ENCODE measurements around the gene MGRN1. TPM values are rescaled to one million over a fixed set of nuclear protein-coding genes. Genes with fewer than 3 reads are reported as not detected.

Gene MGRN1
- total RNA-seq: 10 to 100 TPM; 72.7 to 73.2 TPM

DNA sequence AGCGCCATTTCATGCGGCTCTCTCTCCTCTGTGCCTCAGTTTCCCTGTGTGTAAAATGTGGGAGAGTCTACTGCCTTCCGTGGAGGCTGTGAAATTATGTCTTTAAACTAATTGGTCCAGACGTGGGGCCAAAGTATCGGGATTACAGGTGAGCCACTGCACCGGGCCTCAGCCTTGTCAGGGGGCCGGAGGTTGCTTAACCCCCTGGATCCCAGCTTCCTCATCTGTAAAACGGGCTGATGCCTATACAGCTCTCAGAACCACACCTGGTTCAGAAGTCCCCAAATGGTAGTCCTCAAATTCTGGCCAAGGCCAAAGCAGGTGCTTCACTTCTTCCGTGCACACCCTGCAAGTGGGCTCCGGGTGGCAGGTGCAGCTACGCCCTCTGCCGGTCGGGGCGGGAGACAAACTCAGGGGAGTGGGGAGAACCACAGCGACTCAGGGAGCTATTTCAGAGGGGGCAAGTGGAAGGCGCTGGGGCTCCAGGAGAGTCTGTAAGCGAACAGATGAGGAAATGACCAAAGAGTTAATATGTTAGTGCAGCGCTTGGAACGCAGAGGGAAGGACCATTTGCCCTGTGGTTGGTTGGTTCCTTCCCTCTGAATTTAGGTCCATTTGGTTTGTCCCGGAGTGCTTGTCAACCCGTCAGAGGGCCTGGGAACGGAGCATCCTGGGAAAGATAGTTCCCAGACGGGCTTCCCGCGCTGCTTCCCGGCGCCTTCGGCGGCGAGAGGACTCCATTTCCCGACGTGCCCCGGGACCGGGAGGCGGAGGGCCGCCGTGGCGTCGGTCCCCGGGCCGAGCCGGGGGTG lies at the start of gene MGRN1:
TSS of gene MGRN1 (plus strand) at position 812 of the 812 bp plus-strand sequence. CDS start 135 bp downstream, outside the sequence.
- peaks cover 6% of the 10 kb centered on the region for H3K36me3 Mint-ChIP-seq
- intact Hi-C loops (cut with micrococcal nuclease): loop anchor here (1.0 to 2.0 kb wide), 4 partner anchors 8 to 209 kb away; partner anchors contain the start of genes NUDT16L1 and ZNF500
- POLR2A ChIA-PET: interaction anchor here (0.7 to 2.5 kb wide), 4 partner anchors 8 to 200 kb away, joined by 3 to 18 read pairs (median 4); partner anchors contain the start of gene CDIP1
- CTCF ChIA-PET: interaction anchor here (0.6 to 4.2 kb wide), 27 partner anchors 9 to 170 kb away, joined by 3 to 50 read pairs (median 4); partner anchors contain the start of genes ANKS3, DNAAF8, HMOX2 and NMRAL1
- peak within 1 kb of the TSS; percentile 99 for H3K4me3 Mint-ChIP-seq
- no peaks in the 10 kb centered on the region for H3K27me3 Mint-ChIP-seq
- peak; percentile 96 for DNase-seq
- H3K4me1 Mint-ChIP-seq (ENCODE audit: low read depth): peaks cover 28% of the 10 kb centered on the region
- no peaks in the 10 kb centered on the region for H3K9me3 Mint-ChIP-seq
- peak within 1 kb of the TSS; percentile 98 for H3K27ac Mint-ChIP-seq

DNA sequence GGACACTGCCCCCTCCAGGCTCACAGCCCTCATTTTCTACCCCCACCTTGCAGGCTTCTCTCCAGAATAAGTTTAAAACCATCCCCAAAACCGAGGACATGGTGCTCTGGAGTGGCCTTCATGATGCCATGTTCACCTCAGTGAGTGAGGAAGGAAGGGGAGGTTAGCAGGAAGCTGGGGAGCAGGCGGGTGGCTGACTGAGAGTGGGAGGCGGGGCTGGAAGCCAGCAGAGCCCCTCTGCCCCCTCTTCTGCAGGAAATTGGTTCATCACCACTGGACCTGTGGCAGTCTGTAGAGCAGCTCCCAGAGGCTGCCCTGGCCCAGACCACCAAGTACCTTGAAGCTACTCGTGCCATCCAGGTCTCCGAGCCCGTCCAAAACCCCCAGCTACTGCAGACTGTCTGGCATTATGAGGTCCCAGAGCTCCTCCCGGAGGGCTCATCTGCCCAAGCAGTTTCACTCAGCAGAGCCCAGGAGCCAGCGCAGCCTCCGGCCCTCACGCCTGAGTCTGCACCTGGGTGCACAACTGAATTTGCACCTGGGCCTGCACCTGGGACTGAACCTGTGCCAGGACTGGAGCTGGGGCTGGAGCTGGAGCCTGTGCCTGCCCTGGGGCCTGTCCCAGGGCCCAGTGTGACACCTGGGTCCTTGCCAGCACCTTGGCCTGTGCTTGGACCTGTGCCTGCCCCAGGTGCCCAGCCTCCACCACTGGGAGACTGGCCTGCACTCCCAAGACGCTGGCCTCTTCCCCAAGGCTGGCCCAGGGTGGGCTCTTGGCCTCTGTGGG lies 49.5 kb upstream of the MGRN1 start:
- Mint-ChIP-seq H3K4me3 (no peak overlapping the region), H3K36me3 (no peaks in the 10 kb centered on the region)

DNA sequence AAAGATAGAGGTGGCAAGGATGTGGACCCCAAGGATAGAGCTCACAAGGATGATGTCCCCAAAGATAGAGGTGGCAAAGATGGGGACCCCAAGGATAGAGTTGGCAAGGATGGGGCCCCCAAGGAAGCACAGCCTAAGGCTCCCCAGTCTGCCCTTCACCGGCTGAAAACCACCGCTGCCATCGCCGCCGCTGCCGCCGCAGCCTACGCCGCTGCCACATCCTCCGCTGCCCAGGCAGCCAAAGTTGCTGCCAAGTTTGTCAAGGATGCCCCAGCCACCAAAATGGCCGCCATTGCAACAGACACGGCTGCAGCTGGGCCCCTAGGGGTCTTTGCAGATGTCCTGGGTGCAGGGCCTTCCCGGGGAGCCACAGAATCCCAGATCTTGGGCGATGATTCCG lies 48.6 kb upstream of the MGRN1 start:
- H3K36me3 Mint-ChIP-seq: no peaks in the 10 kb centered on the region
- CTCF ChIA-PET: interaction anchor here (1.7 kb wide), 1 partner anchor 69 kb away, joined by 8 read pairs; no protein-coding TSS in a partner anchor
- H3K4me3 Mint-ChIP-seq: no peak overlapping the region
- no peaks in the 10 kb centered on the region for H3K4me1 Mint-ChIP-seq (ENCODE audit: low read depth)
- DNase-seq: no peak
- H3K9me3 Mint-ChIP-seq: no peaks in the 10 kb centered on the region
- no peaks in the 10 kb centered on the region for H3K27me3 Mint-ChIP-seq
- H3K27ac Mint-ChIP-seq: no peak overlapping the region
- POLR2A ChIA-PET: no interaction called here
- intact Hi-C loops (cut with micrococcal nuclease): no loop called here

More for the DNA sequence above, 49.5 kb upstream of the MGRN1 start:
- Mint-ChIP-seq H3K4me1 (ENCODE audit: low read depth) (no peaks in the 10 kb centered on the region), H3K27me3 (no peaks in the 10 kb centered on the region), H3K27ac (no peak overlapping the region), H3K9me3 (no peaks in the 10 kb centered on the region)
- ChIA-PET CTCF (interaction anchor here (1.0 to 1.7 kb wide), 2 partner anchors 11 to 68 kb away, joined by 3 to 8 read pairs; no protein-coding TSS in a partner anchor), POLR2A (no interaction called here)
- intact Hi-C loops (cut with micrococcal nuclease): no loop called here
- no peak for DNase-seq

DNA sequence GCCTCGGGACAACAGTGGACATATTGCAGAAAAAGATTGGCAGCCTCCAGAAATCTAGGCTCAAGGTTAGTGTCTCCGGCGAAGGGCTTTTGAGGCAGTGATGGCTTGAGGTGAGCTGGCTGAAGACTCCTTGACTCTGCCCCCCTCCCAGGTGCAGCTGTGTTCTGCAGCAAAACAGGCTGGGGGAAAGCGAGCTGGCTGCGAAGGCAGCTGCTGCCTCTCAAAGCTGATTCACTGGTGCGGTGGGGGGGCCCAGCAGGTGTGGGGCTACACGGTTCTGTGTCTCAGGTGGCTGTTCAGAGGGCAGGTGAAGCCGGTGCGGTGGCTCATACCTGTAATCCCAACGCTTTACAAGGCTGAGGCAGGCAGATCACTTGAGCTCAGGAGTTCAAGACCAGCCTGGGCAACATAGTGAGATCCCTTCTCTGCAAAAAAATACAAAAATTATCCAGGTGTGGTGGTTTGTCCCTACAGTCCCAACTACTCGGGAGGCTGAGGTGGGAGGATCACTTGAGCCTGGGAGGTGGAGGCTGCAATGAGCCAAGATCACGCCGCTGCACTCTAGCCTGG lies 45.6 kb upstream of the MGRN1 start:
- H3K9me3 Mint-ChIP-seq: no peaks in the 10 kb centered on the region
- intact Hi-C loops (cut with micrococcal nuclease): no loop called here
- H3K27ac Mint-ChIP-seq: no peak overlapping the region
- no peak overlapping the region for H3K4me3 Mint-ChIP-seq
- H3K27me3 Mint-ChIP-seq: no peaks in the 10 kb centered on the region
- no peaks in the 10 kb centered on the region for H3K4me1 Mint-ChIP-seq (ENCODE audit: low read depth)
- ChIA-PET CTCF (no interaction called here), POLR2A (no interaction called here)
- no peaks in the 10 kb centered on the region for H3K36me3 Mint-ChIP-seq
- DNase-seq: no peak

DNA sequence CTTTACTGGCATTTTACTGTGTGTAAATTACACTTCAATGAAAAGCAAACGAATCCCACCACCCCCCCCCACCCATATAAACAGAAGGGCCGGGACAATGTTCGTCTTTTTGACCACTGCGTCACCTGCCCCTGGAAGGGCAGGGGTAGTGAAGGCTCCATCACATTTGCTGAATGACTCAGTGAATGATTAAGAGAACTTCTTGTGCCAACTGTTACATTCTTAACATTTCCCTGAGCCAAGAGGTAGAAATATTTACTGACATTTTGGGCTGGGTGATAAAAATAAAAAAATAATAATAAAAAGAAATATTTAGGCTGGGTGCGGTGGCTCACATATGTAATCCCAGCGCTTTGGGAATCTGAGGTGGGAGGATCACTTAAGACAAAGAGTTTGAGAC lies 44.4 kb upstream of the MGRN1 start:
- DNase-seq: no peak
- intact Hi-C loops (cut with micrococcal nuclease): no loop called here
- no peaks in the 10 kb centered on the region for H3K4me1 Mint-ChIP-seq (ENCODE audit: low read depth)
- ChIA-PET CTCF (no interaction called here), POLR2A (no interaction called here)
- H3K27me3 Mint-ChIP-seq: no peaks in the 10 kb centered on the region
- H3K36me3 Mint-ChIP-seq: no peaks in the 10 kb centered on the region
- H3K27ac Mint-ChIP-seq: no peak overlapping the region
- no peaks in the 10 kb centered on the region for H3K9me3 Mint-ChIP-seq
- H3K4me3 Mint-ChIP-seq: no peak overlapping the region

DNA sequence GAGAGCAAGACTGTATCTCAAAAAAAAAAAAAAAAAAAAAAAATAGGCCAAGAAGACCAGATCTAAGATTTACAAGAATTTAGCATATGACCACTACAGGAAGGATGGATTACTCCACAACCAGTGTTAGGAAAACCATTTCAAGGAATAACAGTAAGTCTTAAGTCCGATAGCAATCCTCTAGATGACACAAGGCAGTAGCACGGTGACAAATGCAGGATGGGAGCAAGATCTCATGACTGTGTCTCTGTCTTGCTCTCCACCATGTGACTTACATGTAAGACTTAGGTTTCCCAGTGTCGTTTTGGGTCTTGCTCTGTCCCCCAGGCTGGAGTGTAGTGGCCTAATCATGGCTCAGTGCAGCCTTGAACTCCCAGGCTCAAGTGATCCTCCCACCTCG lies 40.7 kb upstream of the MGRN1 start:
- no peak for DNase-seq
- Mint-ChIP-seq H3K27ac (no peak overlapping the region), H3K4me3 (no peak overlapping the region), H3K9me3 (peaks cover 4% of the 10 kb centered on the region), H3K4me1 (ENCODE audit: low read depth) (peaks cover 3% of the 10 kb centered on the region), H3K36me3 (no peaks in the 10 kb centered on the region), H3K27me3 (peaks cover 5% of the 10 kb centered on the region)
- ChIA-PET POLR2A (no interaction called here), CTCF (interaction anchor here (0.7 to 4.9 kb wide), 3 partner anchors 12 to 77 kb away, joined by 3 to 84 read pairs (median 5); no protein-coding TSS in a partner anchor)
- intact Hi-C loops (cut with micrococcal nuclease): no loop called here

DNA sequence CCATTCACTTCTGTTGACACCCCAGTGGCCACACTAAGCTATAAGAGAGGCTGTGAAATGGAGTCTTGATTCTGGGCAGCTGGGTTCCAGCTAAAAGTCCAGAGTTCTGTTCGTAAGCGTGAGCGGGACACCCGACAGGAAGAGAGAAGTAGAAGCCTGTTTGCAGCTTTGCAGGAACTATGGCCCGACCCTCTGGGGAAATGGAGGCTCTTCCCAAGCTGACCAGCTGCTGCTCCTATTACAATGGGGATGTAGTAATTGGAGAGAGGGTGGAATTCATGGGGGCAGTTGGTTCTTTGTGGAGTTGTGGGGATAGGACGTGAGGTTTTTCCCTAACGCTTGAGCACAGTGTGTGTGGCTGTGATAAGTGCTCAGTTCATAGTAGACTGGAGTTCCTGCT lies 38.3 kb upstream of the MGRN1 start:
- peaks cover 4% of the 10 kb centered on the region for H3K9me3 Mint-ChIP-seq
- H3K27ac Mint-ChIP-seq: no peak overlapping the region
- ChIA-PET POLR2A (no interaction called here), CTCF (interaction anchor here (0.8 to 4.9 kb wide), 13 partner anchors 9 to 108 kb away, joined by 3 to 84 read pairs (median 4); no protein-coding TSS in a partner anchor)
- H3K36me3 Mint-ChIP-seq: no peaks in the 10 kb centered on the region
- intact Hi-C loops (cut with micrococcal nuclease): no loop called here
- peaks cover 3% of the 10 kb centered on the region for H3K4me1 Mint-ChIP-seq (ENCODE audit: low read depth)
- DNase-seq: no peak
- no peak overlapping the region for H3K4me3 Mint-ChIP-seq
- peaks cover 5% of the 10 kb centered on the region for H3K27me3 Mint-ChIP-seq

DNA sequence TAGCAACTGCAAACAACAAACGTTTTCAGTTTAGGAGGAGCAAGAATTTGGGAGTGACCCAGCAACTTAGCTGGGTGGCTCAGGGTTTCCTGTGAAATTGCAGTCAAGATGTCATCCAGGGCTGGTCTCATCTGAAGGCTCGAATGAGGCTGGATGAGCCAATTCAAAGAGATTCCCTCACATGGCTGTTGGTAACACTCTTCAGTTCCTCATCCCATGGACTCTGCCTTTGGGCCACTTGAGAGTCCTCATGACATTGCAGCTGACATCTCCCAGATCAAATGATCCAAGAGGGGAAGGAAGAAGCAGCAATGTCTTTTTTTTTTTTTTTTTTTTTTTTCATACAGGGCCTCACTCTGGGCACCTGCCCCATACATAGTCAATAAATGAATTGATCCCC lies 36.2 kb upstream of the MGRN1 start:
- H3K9me3 Mint-ChIP-seq: peaks cover 4% of the 10 kb centered on the region
- no peak overlapping the region for H3K27ac Mint-ChIP-seq
- CTCF ChIA-PET: interaction anchor here (1.0 to 4.9 kb wide), 3 partner anchors 28 to 81 kb away, joined by 3 to 84 read pairs (median 4); no protein-coding TSS in a partner anchor
- intact Hi-C loops (cut with micrococcal nuclease): no loop called here
- POLR2A ChIA-PET: interaction anchor here (0.6 kb wide), 2 partner anchors 88 to 228 kb away, joined by 3 read pairs; no protein-coding TSS in a partner anchor
- H3K4me1 Mint-ChIP-seq (ENCODE audit: low read depth): peaks cover 3% of the 10 kb centered on the region
- H3K36me3 Mint-ChIP-seq: no peaks in the 10 kb centered on the region
- DNase-seq: no peak
- no peak overlapping the region for H3K4me3 Mint-ChIP-seq
- H3K27me3 Mint-ChIP-seq: peaks cover 5% of the 10 kb centered on the region

DNA sequence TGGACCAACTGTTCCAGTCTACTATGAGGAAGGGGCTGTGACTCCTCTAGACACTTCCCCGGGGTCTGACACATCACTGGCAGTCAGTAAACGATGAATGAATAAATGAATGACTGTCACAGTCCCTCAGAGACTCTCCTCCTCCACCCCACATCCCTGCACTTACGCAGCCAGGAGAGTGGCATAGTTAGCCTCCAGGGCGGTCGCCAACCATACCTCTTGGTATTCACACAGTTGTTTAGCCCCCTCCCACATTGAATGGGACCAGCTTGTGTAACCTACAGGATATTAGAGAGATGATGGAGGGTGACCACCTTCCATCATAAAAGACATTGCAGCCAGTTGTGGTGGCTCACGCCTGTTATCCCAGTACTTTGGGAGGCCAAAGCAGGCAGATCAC lies 35.7 kb upstream of the MGRN1 start:
- no peak for DNase-seq
- Mint-ChIP-seq H3K27me3 (peaks cover 5% of the 10 kb centered on the region), H3K9me3 (peaks cover 4% of the 10 kb centered on the region), H3K27ac (no peak overlapping the region), H3K36me3 (no peaks in the 10 kb centered on the region), H3K4me1 (ENCODE audit: low read depth) (peaks cover 3% of the 10 kb centered on the region), H3K4me3 (no peak overlapping the region)
- intact Hi-C loops (cut with micrococcal nuclease): no loop called here
- CTCF ChIA-PET: interaction anchor here (1.2 kb wide), 1 partner anchor 27 kb away, joined by 4 read pairs; no protein-coding TSS in a partner anchor
- POLR2A ChIA-PET: no interaction called here

DNA sequence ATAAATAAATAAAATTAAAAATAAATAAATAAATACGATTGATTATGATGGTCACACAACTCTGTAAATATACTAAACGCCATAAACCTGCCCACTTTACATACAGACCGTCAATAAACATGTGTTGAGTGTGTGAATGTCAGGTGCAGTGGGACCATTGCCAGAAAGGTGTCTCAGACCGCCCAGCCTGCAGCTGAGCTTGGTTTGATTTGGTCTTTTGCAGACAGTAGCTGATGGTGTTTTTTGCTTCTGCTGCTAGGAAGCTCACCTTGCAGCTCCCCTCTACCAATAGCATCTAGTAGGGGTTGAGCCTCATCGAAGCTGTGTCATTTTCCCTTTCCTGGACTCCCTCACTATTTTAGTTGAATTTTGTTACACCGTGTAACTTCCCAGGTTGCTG lies 33.4 kb upstream of the MGRN1 start:
- Mint-ChIP-seq H3K27me3 (peaks cover 2% of the 10 kb centered on the region), H3K36me3 (no peaks in the 10 kb centered on the region), H3K27ac (no peak overlapping the region), H3K9me3 (peaks cover 4% of the 10 kb centered on the region), H3K4me1 (ENCODE audit: low read depth) (no peaks in the 10 kb centered on the region), H3K4me3 (no peak overlapping the region)
- CTCF ChIA-PET: interaction anchor here (1.2 kb wide), 1 partner anchor 73 kb away, joined by 4 read pairs; no protein-coding TSS in a partner anchor
- POLR2A ChIA-PET: interaction anchor here (0.7 kb wide), 1 partner anchor 103 kb away, joined by 8 read pairs; no protein-coding TSS in a partner anchor
- intact Hi-C loops (cut with micrococcal nuclease): no loop called here
- DNase-seq: no peak

DNA sequence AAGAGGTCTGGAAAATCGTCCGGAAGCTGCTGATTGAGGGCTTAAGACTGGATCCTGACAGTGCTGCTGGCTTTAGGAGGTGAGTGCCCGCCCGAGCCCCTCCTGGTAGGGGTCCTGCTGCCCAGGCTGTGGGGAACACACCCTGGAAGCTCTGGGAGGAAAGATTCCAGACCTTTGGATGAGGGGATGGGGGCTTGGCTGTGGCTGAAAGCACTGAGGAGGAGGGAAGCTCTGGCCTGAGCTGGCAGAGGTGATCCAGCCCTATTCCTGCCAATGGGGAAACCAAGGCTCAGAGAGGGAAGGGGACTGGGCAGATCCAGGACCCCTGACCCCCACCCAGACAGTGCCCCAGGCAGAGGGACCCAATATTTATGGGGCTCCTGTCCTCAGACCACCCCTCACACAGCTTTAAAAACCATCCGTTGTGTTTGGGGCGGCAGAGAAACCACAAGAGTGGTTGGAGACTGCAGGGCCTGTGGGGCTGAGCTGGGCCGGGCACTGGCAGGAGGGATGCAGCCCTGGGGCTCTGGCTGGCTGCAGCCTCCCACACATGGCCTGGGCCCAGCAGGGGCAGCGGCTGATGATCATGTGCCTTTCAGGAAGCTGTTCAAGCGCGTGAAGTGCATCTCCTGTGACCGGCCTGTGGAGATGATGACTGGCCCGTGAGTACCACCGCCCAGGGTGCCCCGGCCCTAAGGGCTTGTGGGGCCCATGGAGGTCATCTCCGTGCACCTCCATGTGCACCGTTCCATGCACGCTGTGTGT lies 32.7 kb upstream of the MGRN1 start:
- ChIA-PET POLR2A (no interaction called here), CTCF (interaction anchor here (1.2 kb wide), 1 partner anchor 74 kb away, joined by 4 read pairs; no protein-coding TSS in a partner anchor)
- Mint-ChIP-seq H3K27me3 (no peaks in the 10 kb centered on the region), H3K9me3 (peaks cover 4% of the 10 kb centered on the region), H3K27ac (no peak overlapping the region), H3K36me3 (no peaks in the 10 kb centered on the region), H3K4me3 (no peak overlapping the region), H3K4me1 (ENCODE audit: low read depth) (no peaks in the 10 kb centered on the region)
- no peak for DNase-seq
- intact Hi-C loops (cut with micrococcal nuclease): no loop called here

All from activated CD4-positive, alpha-beta memory T cell treated with anti-CD3 and anti-CD28 coated beads for 36 hours (primary cell).